Neural progenitor cell (in vitro differentiated cells): ENCODE measurements around the gene MYO6.

Source experiments
- CTCF ChIP-seq: fragments of 200-600 bp; sonication (generic); IDR thresholded peaks from 2 replicates; pipeline ENCODE4 v1.5.1; 2017; ENCODE audit warnings: antibody characterized with exemption, mild to moderate bottlenecking
- EZH2 ChIP-seq: fragments of 200-600 bp; sonication (generic); IDR thresholded peaks from 2 replicates; pipeline ENCODE4 v1.6.1; 2017; ENCODE audit warnings: antibody characterized with exemption, mild to moderate bottlenecking, moderate library complexity

GRCh38 chr6:75791881-75792280 lies 42.8 kb downstream of the MYO6 start:
- TF ChIP-seq CTCF (no peak), EZH2 (no peak)
